ENCODE measurements around the gene CNP.

The CNP gene

DNA sequence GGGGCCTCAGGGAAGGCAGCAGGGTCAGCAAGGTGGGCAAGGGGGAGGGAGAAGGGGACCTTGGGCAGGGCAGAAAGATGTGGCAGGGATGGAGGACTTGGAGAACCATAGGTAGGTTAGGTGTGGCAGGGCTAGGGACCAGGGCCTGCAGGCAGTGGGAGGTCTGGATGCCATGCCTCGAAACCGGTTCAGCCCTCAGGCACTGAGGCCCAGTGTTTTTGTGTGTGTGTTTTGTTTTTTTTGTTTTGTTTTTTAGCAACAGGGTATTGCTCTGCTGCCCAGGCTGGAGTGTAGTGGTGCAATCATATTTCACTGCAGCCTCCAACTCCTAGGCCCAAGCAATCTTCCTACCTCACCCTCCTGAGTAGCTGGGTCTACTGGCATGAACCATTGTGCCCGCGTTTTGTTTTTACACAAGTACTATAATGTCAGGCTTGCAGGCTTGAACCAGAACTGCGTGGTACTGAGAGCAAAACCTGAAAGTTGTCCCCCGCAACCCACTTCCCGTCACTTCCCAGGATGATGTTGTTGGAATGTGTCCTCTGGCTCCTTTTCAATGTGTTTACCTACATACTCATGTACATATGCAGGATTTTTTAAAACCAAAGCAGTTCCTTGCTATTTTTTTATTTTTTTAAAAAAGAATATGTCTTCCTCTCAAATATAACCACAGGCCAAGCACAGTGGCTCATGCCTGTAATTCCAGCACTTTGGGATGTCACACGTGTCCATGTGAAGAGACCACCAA is 23.8 kb upstream of the CNP start:
- no peak for DNase-seq

DNA sequence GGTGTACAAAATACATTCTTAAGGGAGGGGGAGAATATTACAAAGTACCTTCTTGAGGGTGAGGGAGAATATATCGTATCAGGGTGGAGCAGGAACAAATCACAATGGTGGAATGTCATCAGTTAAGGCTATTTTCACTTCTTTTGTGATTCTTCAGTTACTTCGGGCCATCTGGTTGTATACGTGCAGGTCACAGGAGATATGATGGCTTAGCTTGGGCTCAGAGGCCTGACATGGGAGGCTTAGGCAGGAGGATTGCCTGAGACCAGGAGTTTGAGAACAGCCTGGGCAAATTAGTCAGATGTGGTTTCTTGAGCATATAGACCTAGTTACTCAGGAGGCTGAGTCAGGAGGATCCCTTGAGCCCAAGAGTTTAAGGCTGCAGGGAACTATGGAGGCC is 23.1 kb upstream of the CNP start:
- no peak for DNase-seq

DNA sequence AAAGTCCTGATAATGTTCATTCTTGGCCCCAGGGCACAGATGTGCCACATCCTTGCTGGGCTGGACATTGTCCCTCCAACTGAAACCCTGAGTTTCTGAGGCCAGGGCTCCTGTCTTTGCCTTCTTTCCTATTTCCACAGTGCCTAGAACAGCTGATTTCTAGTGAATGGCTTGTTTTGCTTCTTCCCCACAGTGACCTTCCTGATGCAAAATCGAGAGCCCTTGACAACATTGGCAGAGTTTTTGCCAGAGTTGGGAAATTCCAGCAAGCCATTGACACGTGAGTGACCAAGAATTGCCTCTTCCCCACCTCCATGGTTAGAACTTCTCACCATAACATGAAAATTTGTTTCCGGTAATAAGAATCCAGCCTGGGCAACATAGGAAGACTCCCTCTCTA is 21.7 kb upstream of the CNP start:
- DNase-seq, result no peak

DNA sequence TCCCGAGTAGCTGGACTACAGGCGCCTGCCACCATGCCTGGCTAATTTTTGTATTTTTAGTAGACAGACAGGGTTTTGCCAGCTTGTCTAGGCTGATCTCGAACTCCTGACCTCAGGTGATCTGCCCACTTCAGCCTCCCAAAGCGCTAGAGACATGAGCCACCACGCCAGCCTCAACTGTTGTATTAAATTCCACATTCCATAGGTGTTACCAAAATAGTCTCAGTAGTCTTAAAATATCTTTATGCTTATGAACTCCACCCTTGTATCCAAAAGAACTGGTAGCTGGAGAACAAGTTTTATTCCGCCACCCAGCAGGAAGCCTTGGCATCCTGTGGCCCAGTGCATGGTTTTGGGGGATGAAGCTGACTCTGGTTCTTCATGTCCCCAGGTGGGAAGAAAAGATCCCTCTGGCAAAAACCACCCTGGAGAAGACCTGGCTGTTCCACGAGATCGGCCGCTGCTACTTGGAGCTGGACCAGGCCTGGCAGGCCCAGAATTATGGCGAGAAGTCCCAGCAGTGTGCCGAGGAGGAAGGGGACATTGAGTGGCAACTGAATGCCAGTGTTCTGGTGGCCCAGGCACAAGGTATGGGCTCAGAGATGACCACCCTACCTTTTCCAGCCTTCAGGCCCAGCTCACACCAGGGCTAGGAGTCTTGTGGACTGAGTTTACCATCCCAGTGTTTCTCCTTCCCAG is 17.7 kb upstream of the CNP start:
- DNase-seq, result no peak

DNA sequence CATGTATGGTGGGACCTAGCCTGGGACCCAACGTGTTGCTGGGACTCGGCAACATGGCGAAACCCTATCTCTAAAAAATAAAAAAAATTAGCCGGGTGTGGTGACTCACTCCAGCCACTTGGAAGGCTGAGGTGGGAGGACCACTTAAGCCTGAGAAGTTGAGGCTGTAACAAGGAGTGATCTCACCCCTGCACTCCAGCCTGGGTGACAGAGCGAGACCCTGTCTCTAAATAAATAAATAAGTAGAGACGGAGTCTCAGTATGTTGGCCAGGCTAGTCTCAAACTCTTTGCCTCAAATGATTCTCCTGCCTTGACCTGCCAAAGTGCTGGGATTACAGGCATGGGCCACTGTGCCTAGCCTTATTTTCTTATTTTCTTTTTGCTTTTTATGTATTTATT is 10.1 kb upstream of the CNP start:
- no peak for DNase-seq

DNA sequence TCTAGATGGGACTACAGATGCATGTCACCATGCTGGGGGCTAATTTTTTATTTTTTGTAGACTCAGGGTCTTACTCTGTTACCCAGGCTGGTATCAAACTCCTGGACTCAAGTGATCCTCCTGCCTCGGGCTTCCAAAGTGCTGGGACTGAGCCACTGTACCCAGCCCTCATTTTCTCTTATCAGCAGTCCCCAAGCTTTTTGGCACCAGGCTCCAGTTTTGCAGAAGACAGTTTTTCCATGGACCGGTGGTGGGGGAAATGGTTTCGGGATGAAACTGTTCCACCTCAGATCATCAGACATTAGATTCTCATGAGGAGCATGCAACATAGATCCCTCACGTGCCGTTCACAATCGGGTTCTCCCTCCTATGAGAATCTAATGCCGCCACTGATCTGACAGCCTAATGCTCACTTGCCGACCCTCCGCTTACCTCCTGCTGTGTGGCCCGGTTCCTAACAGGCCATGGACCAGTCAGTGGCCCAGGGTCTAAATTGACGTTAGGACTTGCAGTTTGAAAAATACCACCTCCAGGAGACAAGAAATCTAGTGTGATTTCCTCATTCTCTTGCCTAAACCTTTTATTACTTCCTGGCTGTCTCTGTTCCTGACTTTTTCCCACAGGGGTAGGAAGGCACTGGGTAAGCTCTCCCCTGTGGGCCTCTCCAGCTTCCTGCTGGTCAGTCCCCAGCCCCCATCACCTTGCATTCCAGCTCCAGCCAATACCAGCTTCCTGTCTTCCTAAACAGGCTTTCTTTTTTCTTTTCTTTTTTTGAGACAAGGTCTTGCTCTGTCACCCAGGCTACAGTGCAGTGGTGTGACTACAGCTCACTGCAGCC is 9.3 kb upstream of the CNP start:
- no peak for DNase-seq

DNA sequence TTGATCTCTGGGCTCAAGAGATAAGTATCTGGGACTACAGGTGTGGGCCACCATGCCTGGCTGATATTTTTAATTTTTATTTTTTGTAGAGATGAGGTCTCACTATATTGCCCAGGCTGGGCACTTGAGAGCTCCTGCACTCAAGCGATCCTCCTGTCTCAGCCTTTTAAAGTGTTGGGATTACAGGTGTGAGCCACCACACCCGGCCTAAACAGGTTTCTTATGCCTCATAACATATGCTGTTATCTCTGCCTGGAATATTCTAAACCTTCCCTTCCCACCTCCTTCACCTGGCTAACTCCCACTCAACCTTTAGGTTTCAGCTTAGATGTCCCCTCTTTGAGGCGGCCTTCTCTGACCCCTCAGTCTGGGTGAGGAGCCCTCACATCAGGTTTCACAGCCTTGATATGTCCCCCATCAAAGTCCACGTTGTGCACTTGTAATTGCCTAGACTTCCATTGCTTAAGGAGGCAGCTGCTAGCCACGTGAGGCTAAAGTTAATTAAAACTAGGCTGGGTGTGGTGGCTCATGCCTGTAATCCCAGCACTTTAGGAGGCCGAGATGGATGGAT is 8.6 kb upstream of the CNP start:
- no peak for DNase-seq

DNA sequence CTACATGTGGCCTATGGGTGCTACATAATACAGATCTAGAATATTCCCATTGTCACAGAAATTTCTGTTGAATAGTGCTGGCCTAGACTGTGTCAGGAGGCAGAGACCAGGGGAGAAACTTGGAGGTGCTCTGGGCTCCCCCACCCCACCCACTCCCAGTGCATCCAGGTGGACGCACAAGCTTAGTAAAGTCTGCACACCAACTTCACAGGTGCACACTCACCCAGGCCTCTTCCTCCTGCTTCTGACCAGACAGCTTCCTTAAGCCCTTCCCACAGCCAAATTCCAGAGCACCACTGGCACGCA is 7.6 kb upstream of the CNP start:
- DNase-seq, result no peak

DNA sequence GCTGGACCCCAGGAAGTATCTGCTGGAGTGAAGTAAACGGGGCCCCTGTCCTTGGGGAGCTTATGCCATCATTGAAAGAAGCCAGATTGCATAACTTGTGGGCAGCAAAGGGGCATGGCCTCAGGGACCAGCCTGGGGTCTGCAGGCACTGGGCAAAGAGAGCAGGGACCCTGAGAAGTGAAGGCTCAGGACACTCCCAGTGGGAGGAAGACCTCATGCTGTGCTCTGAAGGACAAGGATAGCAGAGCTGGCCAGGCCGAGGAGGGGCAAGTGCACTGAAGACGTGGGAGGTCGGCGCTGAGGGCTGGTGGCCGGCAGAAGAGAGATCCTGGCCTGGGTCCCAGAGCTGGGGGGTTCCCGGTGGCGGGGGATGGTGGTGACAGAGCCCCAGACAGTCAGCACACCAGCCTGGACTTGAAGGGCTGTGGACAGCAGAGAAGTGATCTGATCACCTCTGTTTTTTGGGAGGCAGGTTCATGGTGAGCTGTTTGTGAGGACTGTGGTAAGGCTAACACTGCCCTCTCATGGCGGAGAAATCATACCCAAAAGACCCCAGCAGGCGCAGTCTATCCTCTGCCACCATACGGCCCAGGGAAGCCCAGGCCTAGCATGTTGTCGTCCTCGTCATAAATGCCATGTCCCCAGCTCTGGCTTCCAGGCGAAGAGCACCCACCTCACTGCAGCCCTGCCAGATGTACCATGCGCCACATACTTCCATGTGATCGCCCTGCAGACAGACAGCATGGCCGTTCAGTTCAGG is 7.1 kb upstream of the CNP start:
- DNase-seq, result no peak

DNA sequence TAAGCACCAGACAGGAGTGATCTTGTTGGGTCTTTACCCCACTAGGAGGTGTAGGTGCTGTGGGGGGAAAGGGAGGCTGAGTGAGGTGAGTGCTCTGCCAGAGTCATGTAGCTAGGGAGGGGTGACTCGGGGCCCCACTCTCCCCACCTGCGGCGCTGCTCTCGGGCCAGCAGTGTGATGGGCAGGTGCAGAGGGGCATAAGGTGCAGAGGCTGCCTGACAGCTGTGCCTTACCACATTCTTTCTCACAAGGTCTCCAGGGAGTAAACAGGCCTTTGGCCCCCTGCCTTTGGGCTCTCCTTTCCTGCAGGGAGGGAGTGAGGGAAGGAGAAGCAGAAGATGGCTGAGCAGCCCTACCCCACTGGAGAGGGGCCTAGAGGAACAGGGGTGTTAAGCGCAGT is 4.5 kb upstream of the CNP start:
- no peak for DNase-seq

DNA sequence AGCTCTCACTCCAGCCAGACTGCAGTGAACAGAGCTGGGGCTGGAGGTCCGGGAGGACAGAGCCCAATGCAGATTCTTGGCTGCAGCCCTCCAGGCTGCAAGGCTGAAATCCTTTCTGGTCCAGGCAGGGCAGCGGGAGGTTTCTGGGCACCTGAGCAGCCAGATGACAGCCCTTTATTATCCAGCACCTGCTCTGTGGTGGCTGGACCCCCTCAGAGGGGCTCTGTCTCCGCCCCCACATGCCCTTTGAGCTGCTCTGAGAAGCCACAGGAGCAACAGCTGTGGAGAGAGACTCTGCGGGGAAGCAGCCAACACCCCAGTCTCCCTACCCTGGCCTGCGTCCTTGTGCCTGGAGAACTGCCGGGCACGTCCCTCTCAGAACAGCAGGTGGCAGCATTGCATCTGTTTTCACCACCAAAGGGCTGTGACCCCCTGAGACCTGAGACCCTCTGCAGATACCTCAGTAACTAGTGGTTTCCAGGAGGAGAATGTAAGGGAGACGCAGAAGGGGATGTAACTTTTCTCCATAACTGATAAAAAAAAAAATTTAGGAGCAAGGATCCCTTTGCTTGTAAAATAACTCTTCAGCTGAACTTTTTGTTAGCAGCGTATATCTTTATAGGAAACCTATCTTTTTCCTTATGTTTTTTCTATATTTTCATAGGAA is 3.7 kb upstream of the CNP start:
- peak; percentile 59 for DNase-seq

DNA sequence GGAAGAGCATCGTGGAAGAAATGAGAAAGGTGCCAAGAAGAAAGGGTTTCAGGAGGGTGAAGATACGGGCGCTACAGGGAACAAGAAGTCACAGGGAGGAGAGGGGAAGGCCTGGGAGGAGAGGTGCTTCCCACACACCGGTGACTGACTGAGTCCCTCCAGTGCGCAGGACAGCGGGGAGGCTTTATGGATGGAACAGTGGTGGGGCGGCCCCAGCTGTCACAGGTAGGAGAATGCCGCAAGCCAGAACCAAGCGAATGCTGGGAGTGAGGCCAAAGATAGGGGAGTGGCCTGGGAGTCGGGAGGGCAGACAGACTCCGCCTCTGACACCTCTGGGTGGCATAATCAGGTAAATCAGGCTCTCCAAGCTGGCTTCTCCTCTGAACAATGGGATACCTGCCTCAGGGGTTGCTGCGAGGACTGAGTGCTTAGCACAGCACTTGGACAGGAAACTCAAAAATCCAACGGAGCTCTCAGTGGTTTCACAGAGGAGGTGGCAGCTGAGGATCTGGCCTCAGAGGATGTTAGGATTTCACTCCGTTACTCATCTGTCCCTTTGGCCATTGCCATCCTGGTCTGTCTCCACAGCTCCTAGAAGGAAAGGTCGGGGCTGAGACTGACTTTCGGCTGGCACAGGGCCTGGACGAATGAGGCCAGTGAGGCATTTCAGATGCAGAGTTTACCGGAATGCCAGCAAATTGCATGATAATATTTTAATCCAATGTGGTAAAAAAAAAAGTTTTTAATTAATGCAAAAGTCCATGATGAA is 717 bp upstream of the CNP start:
- DNase-seq, result peak; percentile 41

DNA sequence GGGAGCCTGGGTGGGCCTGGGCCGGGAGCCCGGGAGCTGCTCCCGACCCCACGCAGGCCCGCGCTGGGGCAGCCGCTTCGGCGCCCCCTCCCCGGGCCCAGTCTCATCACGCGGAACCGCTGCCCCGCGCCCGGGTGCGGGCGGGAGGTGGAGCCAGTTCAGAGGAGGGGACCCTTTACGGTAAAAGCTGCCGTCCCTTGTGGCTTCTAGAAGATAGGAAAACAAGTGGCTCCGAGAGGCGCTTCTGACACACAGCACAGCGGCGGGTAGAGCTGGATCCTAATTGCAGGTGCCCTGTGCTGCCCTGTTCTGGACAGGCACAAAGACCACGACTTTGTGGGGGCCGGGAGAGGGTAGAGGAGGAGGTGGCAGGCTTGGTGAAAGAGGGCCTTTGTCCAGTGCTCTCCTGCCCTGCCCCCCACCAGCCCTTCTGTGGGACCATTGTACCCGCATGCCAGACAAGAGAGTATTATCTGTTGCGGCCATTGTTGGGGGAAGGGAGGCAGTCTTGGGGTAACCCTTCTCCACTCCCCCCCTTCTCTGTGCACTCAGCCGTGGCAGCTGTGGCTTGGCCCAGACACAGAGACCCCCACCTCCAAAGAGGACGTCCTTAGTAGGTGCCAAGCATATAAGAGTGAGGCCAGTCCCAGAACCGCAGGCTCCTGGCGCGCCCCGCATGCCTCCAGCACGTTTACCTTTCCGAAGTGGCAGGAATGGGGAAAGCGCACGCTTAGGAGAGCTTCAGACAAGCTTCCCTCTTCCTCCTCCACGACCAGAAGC is 736 bp downstream of the CNP start:
- peak; percentile 17 for DNase-seq

DNA sequence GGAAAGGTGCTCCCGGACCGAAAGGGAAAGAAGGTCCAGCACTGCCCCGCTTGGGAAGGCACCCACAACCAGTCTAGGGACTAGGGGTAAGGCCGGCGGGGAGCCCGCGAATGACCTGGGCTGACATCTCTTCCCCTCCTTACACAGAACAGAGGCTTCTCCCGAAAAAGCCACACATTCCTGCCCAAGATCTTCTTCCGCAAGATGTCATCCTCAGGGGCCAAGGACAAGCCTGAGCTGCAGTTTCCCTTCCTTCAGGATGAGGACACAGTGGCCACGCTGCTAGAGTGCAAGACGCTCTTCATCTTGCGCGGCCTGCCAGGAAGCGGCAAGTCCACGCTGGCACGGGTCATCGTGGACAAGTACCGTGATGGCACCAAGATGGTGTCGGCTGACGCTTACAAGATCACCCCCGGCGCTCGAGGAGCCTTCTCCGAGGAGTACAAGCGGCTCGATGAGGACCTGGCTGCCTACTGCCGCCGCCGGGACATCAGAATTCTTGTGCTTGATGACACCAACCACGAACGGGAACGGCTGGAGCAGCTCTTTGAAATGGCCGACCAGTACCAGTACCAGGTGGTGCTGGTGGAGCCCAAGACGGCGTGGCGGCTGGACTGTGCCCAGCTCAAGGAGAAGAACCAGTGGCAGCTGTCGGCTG is 1.5 kb downstream of the CNP start:
- DNase-seq, result no peak

DNA sequence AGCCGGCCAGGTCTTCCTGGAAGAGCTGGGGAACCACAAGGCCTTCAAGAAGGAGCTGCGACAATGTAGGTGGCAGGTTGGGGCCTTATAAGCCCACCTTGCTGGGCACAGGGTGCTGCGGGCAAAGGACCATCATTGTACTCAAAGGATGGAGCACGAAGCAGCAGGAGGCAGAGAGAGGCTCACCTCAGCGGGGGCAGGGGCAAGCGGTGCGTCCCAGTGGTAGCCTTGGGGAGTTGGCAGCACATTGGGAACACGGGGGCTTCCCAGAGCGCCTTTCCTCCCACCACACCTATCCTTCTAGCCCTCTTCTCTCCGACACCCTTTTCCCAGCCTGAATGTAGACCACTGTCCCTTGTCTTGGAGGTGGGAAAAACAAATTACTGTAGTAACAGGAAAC is 2.1 kb downstream of the CNP start:
- DNase-seq, result no peak

DNA sequence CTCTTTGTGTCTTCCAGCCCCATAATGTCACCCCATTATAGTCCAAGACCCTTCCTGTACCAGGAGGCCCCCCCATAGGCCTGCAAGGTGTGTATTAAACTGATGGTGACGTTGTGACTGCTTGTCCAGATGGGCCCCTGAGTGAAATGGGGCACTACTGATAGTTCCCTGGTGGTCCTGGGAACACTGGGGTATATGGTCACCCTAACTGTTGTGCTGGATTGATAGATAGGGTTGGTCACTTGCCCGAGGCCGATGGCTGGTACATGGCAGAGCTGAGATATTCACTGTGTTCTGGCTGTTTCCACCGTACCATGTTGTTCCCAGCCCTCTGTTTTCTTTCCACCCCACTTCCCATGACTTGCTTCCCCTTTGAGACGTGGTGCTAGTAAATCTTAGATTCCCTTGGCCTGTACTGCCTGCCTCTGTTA is 4.3 kb downstream of the CNP start:
- DNase-seq, result no peak

DNA sequence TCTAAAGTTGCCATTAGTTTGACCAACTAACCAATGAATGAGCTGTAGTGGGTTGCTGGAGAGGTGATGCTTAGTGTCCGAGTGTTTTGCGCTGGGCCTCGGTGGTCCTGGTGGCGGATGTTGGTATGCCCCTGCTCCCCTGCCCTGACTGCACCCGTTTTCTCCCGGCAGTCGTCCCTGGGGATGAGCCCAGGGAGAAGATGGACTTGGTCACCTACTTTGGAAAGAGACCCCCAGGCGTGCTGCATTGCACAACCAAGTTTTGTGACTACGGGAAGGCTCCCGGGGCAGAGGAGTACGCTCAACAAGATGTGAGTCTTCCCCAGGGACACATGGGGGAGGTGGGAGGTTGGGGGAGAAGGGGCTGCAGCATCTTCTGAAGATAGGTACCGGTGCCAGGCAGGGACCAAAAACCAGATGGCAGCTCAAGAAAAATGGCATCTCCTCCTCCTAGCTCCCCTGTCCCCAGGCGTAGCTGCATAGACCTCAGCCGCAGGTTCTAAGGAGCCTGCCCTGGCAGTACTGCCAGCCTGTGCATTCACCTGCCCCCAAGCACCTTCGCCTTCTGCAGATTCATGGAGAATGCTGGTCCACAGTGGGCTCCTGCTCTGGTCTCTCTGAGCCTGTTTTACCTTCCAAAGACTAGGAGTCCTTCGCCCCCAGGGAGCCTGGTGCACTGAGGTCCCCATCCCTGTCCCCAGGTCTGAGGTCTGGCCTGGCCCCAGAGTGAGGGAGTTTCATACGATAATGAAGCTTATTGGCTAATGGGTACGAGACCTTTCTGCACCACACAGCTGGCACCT is 5.3 kb downstream of the CNP start:
- DNase-seq, result no peak

DNA sequence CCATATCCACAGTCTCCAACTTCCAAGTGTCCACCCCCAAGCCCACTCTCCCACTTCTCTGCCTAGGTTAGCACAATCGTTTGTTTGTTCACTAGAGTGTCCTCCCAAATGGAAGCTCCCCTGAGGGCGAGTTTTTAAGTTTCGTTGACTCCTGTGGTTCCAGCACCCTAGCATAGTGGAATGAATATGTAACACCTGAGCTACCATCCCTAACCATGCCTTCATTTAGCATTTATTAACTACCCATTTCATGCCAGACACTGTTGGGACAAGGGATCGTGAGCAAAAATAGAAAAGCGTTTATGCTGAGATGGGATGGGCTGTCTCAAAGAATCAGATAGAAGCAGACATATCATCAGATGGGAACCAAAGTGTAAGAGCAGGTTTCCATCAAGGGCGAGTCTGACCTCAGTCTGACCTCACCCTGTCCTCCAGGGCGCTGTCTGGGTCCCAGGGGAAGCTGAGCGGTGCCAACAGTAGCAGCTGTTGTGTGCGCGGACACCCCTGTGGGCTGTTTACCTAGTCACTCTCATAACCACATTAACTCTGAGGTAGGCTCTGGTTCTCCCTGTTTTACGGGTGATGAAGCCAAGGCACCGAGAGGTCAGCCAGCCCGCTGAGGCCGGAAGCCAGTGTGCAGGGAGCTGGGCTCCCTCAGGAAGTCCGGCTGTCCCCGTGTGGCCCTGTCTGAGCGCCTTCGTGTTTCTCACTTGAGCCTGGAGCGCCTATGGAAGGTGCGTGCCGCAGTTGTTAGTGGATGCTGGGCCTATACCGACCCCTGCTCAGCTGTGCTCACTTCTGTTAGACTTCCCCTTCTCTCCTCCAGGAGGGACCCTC is 6.2 kb downstream of the CNP start:
- DNase-seq, result no peak

Measured in activated T-cell treated with anti-CD3 and anti-CD28 coated beads for 4 hours (primary cell).